ENCODE data around the gene TBPL1.
"Not testable (repeated sequence)": the region's sequence is repeated elsewhere in the genome, so short reads cannot be mapped to it uniquely, and the experiment has no call there.

TBPL1 gene

GRCh38 chr6:133952815-133953633 lies at the start of gene TBPL1:
TSS of gene TBPL1 (plus strand) at chr6:133953224. CDS start at chr6:133980126, 26,902 bp downstream.
- H3K4me3 ChIP-seq (ENCODE audit: low read depth, low read length): peak within 1 kb of the TSS; percentile 85
- H3K79me2 ChIP-seq (ENCODE audit: control insufficient read depth, insufficient read depth, low read length, unreplicated experiment): peaks cover 49% of the 10 kb centered on the region
- H3K4me1 ChIP-seq (ENCODE audit: control insufficient read depth, insufficient read depth, low read length, unreplicated experiment): peaks cover 22% of the 10 kb centered on the region
- H3K27me3 ChIP-seq (ENCODE audit: insufficient read depth, low read length): no peaks in the 10 kb centered on the region
- no peaks in the 10 kb centered on the region for H3K36me3 ChIP-seq (ENCODE audit: insufficient read depth, low read length)
- peak within 1 kb of the TSS; percentile 91 for H2AFZ ChIP-seq (ENCODE audit: low read length, unreplicated experiment)
- peak within 1 kb of the TSS; percentile 82 for H3K27ac ChIP-seq (ENCODE audit: low read depth, low read length)

- Histone ChIP-seq H3K27me3 (ENCODE audit: insufficient read depth, low read length) (no peaks in the 10 kb centered on the region), H3K4me1 (ENCODE audit: control insufficient read depth, insufficient read depth, low read length, unreplicated experiment) (no peaks in the 10 kb centered on the region), H3K36me3 (ENCODE audit: insufficient read depth, low read length) (no peaks in the 10 kb centered on the region), H3K27ac (ENCODE audit: low read depth, low read length) (no peak overlapping the region), H2AFZ (ENCODE audit: low read length, unreplicated experiment) (no peak overlapping the region), H3K79me2 (ENCODE audit: control insufficient read depth, insufficient read depth, low read length, unreplicated experiment) (no peaks in the 10 kb centered on the region), H3K4me3 (ENCODE audit: low read depth, low read length) (no peak overlapping the region)
Measured at GRCh38 chr6:133903855-133904254, 49.2 kb upstream of the TBPL1 start.

GRCh38 chr6:133906050-133906449 lies 47.0 kb upstream of the TBPL1 start:
- H3K36me3 ChIP-seq (ENCODE audit: insufficient read depth, low read length): no peaks in the 10 kb centered on the region
- H2AFZ ChIP-seq (ENCODE audit: low read length, unreplicated experiment): no peak overlapping the region
- no peaks in the 10 kb centered on the region for H3K27me3 ChIP-seq (ENCODE audit: insufficient read depth, low read length)
- no peak overlapping the region for H3K4me3 ChIP-seq (ENCODE audit: low read depth, low read length)
- H3K27ac ChIP-seq (ENCODE audit: low read depth, low read length): no peak overlapping the region
- H3K79me2 ChIP-seq (ENCODE audit: control insufficient read depth, insufficient read depth, low read length, unreplicated experiment): no peaks in the 10 kb centered on the region
- no peaks in the 10 kb centered on the region for H3K4me1 ChIP-seq (ENCODE audit: control insufficient read depth, insufficient read depth, low read length, unreplicated experiment)

GRCh38 chr6:133916650-133917151 lies 36.3 kb upstream of the TBPL1 start:
- Histone ChIP-seq H3K27ac (ENCODE audit: low read depth, low read length) (0 out of 2 replicates have a peak overlapping the region, but pooled peaks have one; percentile 5), H3K4me3 (ENCODE audit: low read depth, low read length) (no peak overlapping the region)

GRCh38 chr6:133917781-133918180 lies 35.2 kb upstream of the TBPL1 start:
- H3K36me3 ChIP-seq (ENCODE audit: insufficient read depth, low read length): no peaks in the 10 kb centered on the region
- H3K27me3 ChIP-seq (ENCODE audit: insufficient read depth, low read length): no peaks in the 10 kb centered on the region
- H3K4me1 ChIP-seq (ENCODE audit: control insufficient read depth, insufficient read depth, low read length, unreplicated experiment): no peaks in the 10 kb centered on the region
- no peak overlapping the region for H2AFZ ChIP-seq (ENCODE audit: low read length, unreplicated experiment)
- no peak overlapping the region for H3K4me3 ChIP-seq (ENCODE audit: low read depth, low read length)
- no peak overlapping the region for H3K27ac ChIP-seq (ENCODE audit: low read depth, low read length)
- no peaks in the 10 kb centered on the region for H3K79me2 ChIP-seq (ENCODE audit: control insufficient read depth, insufficient read depth, low read length, unreplicated experiment)

More at GRCh38 chr6:133916650-133917151, 36.3 kb upstream of the TBPL1 start:
- Histone ChIP-seq H3K36me3 (ENCODE audit: insufficient read depth, low read length) (no peaks in the 10 kb centered on the region), H3K4me1 (ENCODE audit: control insufficient read depth, insufficient read depth, low read length, unreplicated experiment) (no peaks in the 10 kb centered on the region), H2AFZ (ENCODE audit: low read length, unreplicated experiment) (peak overlapping the region; percentile 97), H3K79me2 (ENCODE audit: control insufficient read depth, insufficient read depth, low read length, unreplicated experiment) (no peaks in the 10 kb centered on the region), H3K27me3 (ENCODE audit: insufficient read depth, low read length) (no peaks in the 10 kb centered on the region)

GRCh38 chr6:133918208-133918930 lies 34.7 kb upstream of the TBPL1 start:
- Histone ChIP-seq H3K27me3 (ENCODE audit: insufficient read depth, low read length) (no peaks in the 10 kb centered on the region), H2AFZ (ENCODE audit: low read length, unreplicated experiment) (no peak overlapping the region), H3K4me1 (ENCODE audit: control insufficient read depth, insufficient read depth, low read length, unreplicated experiment) (no peaks in the 10 kb centered on the region)

GRCh38 chr6:133919362-133919761 lies 33.7 kb upstream of the TBPL1 start:
- H2AFZ ChIP-seq (ENCODE audit: low read length, unreplicated experiment): no peak overlapping the region
- no peak overlapping the region for H3K27ac ChIP-seq (ENCODE audit: low read depth, low read length)
- no peak overlapping the region for H3K4me3 ChIP-seq (ENCODE audit: low read depth, low read length)
- no peaks in the 10 kb centered on the region for H3K79me2 ChIP-seq (ENCODE audit: control insufficient read depth, insufficient read depth, low read length, unreplicated experiment)
- H3K4me1 ChIP-seq (ENCODE audit: control insufficient read depth, insufficient read depth, low read length, unreplicated experiment): no peaks in the 10 kb centered on the region
- H3K36me3 ChIP-seq (ENCODE audit: insufficient read depth, low read length): no peaks in the 10 kb centered on the region
- no peaks in the 10 kb centered on the region for H3K27me3 ChIP-seq (ENCODE audit: insufficient read depth, low read length)

More at GRCh38 chr6:133918208-133918930, 34.7 kb upstream of the TBPL1 start:
- Histone ChIP-seq H3K4me3 (ENCODE audit: low read depth, low read length) (no peak overlapping the region), H3K36me3 (ENCODE audit: insufficient read depth, low read length) (no peaks in the 10 kb centered on the region), H3K79me2 (ENCODE audit: control insufficient read depth, insufficient read depth, low read length, unreplicated experiment) (no peaks in the 10 kb centered on the region), H3K27ac (ENCODE audit: low read depth, low read length) (no peak overlapping the region)

- Histone ChIP-seq H3K79me2 (ENCODE audit: control insufficient read depth, insufficient read depth, low read length, unreplicated experiment) (no peaks in the 10 kb centered on the region), H2AFZ (ENCODE audit: low read length, unreplicated experiment) (no peak overlapping the region), H3K36me3 (ENCODE audit: insufficient read depth, low read length) (no peaks in the 10 kb centered on the region), H3K27ac (ENCODE audit: low read depth, low read length) (no peak overlapping the region), H3K4me3 (ENCODE audit: low read depth, low read length) (no peak overlapping the region), H3K27me3 (ENCODE audit: insufficient read depth, low read length) (no peaks in the 10 kb centered on the region), H3K4me1 (ENCODE audit: control insufficient read depth, insufficient read depth, low read length, unreplicated experiment) (no peaks in the 10 kb centered on the region)
Measured at GRCh38 chr6:133921249-133921859, 31.7 kb upstream of the TBPL1 start.

GRCh38 chr6:133923938-133924593 lies 29.0 kb upstream of the TBPL1 start:
- H3K4me3 ChIP-seq (ENCODE audit: low read depth, low read length): no peak overlapping the region
- H3K27me3 ChIP-seq (ENCODE audit: insufficient read depth, low read length): no peaks in the 10 kb centered on the region
- no peaks in the 10 kb centered on the region for H3K4me1 ChIP-seq (ENCODE audit: control insufficient read depth, insufficient read depth, low read length, unreplicated experiment)
- H3K36me3 ChIP-seq (ENCODE audit: insufficient read depth, low read length): no peaks in the 10 kb centered on the region
- no peak overlapping the region for H3K27ac ChIP-seq (ENCODE audit: low read depth, low read length)
- no peaks in the 10 kb centered on the region for H3K79me2 ChIP-seq (ENCODE audit: control insufficient read depth, insufficient read depth, low read length, unreplicated experiment)
- peak overlapping the region; percentile 28 for H2AFZ ChIP-seq (ENCODE audit: low read length, unreplicated experiment)

- not testable (repeated sequence) for H3K4me1 ChIP-seq (ENCODE audit: control insufficient read depth, insufficient read depth, low read length, unreplicated experiment); H3K27ac ChIP-seq (ENCODE audit: low read depth, low read length); H3K27me3 ChIP-seq (ENCODE audit: insufficient read depth, low read length); H3K4me3 ChIP-seq (ENCODE audit: low read depth, low read length); H2AFZ ChIP-seq (ENCODE audit: low read length, unreplicated experiment); H3K36me3 ChIP-seq (ENCODE audit: insufficient read depth, low read length); H3K79me2 ChIP-seq (ENCODE audit: control insufficient read depth, insufficient read depth, low read length, unreplicated experiment)
Measured at GRCh38 chr6:133931221-133931620, 21.8 kb upstream of the TBPL1 start.
